GM21576 (cell line): ENCODE measurements around the gene TCAF1.
"Not testable (repeated sequence)": the region's sequence is repeated elsewhere in the genome, so short reads cannot be mapped to it uniquely, and the experiment has no call there.

Experiments used
- ATAC-seq: cut with Tn5 transposase; IDR thresholded peaks from one replicate; pipeline ENCODE4 v1.9.1; 2021; ENCODE audit warnings: mild to moderate bottlenecking, moderate library complexity; ENCODE audit not compliant: unreplicated experiment

Gene TCAF1

GRCh38 chr7:143871534-143871933, 30.4 kb downstream of the TCAF1 start:
- ATAC-seq = not testable (repeated sequence)

GRCh38 chr7:143857994-143858393, 44.0 kb downstream of the TCAF1 start:
- ATAC-seq = not testable (repeated sequence)

DNA sequence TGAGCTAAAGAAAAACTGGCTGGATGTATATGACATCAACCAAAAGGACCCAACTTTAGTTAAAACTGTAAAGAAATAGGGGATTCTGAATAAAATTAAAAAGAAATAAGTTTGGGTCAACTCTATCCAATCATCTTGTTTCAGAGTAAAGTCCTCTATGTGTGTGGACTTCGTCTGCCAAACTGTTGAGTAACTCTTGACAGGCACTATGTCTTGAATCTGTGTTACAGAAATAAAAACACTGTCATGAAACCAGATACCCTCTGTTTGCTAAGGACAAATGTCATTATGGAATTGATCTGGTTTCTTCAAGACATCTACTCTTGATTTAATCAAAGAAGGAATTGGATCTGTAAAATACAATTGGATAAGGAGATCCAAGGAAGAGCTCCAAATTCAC, 46.5 kb downstream of the TCAF1 start:
- not testable (repeated sequence) for ATAC-seq

GRCh38 chr7:143850682-143851081, 51.3 kb downstream of the TCAF1 start:
- ATAC-seq = no peak

DNA sequence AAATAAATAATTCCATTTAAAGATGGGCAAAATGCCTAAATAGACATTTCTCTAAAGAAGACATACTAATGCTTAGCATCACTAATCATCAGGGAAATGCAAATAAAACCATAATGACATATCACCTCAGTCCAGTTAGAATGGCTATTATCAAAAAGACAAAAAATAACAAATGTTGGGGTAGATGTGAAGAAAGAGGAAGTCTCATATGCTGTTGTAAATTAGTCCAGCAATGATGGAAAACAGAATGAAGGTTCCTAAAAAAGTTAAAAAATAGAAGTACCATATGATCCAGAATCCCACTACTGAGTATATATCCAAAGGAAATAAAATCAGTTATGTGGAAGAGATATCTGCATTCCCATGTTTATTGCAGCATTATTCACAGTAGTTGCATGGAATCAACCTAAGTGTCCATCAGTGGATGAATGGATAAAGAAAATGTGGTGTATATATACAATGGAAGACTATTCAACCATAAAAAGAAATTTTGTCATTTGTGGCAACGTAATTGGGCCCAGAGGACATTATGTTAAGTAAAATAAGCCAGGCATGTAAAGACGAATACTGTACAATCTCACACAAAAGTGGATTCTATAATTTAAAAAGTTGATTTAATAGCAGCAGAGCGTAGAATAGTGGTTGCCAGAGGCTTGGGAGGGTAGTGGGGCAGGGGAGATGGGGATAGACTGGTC, 52.0 kb downstream of the TCAF1 start:
- ATAC-seq = no peak

- no peak for ATAC-seq
Measured at GRCh38 chr7:143848192-143848591, 53.8 kb downstream of the TCAF1 start.

DNA sequence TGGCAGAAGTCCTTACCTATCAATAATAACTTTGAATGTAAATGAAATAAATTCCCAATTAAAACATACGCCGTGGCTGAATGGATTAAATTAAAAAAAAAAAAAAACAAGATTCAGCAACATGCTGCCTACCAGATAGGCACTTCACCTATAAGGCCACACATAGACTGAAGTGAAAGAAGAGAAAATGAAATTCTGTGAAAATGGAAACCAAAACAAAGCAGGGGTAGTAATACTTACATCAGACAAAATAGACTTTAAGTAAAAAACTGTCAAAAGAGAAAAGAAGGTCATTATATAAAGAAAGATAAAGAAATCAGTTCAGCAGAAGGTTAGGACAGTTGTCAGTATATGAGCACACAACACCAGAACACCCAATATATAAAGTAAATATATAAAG, 55.3 kb downstream of the TCAF1 start:
- ATAC-seq = peak; percentile 82

GRCh38 chr7:143841696-143842095, 60.3 kb downstream of the TCAF1 start:
- not testable (repeated sequence) for ATAC-seq

DNA sequence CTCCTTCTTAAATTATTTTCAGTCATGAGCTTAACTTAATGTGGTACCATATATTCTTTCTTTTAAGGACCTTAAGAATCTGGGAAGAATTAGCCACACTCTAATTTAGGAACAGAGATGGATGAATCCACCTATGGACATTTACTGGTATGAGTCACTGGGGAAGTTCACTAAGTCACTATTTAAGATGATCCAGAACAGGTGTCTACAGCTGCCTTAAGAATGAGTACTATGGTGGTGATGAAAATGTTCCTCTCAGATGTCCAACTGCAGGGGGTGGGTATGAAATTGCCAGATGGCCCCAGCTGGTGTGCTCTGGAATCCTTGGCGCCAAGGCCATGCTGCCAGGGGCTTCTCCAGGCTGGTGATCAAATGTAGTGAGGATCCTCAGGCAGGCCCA, 61.9 kb downstream of the TCAF1 start:
- not testable (repeated sequence) for ATAC-seq

GRCh38 chr7:143837223-143837622, 64.8 kb downstream of the TCAF1 start:
- ATAC-seq = peak; percentile 49

DNA sequence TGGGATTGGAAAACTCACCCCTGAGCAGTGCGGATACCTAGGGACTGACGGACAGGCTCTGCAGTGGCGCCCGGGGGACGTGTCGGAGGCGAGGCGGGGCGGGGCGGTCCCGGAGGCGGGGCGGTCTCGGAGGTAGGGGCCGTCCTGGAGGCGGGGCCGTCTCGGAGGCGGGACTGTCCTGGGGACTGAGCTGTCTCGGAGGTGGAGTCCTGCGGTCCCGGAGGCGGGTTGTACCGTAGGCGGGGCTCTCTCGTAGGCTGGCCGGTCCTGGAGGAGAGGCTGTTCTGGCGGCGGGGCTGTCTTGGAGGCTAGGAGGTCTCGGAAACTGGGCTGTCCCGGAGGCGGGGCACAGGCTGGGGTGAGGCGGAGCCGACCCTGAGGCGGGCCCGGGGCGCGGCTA, 65.4 kb downstream of the TCAF1 start:
- ATAC-seq = peak; percentile 78

GRCh38 chr7:143836088-143836487, 65.9 kb downstream of the TCAF1 start:
- peak; percentile 28 for ATAC-seq

- not testable (repeated sequence) for ATAC-seq
Measured at GRCh38 chr7:143826578-143826977, 75.4 kb downstream of the TCAF1 start.

DNA sequence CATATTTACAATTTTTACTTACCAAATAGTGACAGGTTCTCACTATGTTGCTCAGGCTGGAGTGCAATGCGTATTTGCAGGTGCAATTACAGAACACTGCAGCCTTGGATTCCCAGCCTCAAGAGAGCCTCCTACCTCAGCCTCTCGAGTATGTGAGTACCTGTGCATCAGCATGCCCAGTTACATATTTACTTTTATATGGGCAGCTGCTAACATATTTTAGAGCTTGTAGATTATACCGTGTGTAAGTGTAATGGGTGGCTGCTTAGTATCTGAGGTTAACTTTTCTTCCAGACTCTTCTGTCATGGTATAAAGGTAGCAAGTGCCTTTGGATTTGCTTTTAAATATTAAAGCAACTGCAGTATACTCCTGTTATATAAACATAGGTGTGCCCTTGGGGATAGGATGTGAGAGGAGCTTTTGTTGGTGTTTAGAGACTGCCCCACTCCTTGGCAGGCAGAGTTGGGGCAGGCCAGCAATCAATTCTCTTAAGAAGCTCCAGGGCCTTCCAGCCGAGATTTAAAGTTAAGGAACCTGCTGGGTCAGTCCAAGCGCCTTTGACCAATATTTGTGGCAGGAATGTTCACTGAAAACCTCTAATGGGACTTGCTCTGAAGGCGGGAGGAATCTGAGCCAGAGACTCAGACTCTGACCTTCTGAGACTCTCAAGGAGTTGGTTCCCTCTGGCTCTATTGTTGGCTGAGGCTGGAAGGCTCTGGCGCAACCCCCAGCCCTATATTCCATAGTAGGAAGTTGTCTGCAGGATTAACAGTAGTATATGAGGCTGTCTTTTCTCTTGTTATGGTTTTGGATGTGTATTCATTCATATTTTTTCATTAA, 77.5 kb downstream of the TCAF1 start:
- not testable (repeated sequence) for ATAC-seq

- ATAC-seq = not testable (repeated sequence)
Measured at GRCh38 chr7:143823634-143824294, 78.2 kb downstream of the TCAF1 start.

GRCh38 chr7:143821392-143822277, 80.3 kb downstream of the TCAF1 start:
- not testable (repeated sequence) for ATAC-seq

DNA sequence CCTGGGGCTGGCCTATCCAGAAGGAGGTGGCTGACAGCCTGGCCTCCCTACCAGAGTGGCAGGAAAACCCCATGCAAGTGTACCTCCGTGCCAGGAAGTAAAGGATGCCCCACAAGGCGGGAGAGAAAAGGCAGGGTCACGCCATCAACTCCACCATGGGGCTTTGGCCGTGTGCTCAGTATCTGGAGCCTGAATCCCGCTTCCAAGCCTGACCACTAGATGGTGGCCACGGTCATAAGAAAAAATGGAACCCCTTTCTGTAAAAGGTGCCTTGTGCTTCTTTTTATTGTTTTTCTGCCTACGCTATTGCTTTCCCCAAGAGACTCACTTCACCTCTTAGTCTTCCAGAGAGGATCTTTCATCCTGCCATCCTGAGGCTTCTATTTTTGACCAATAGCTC, 84.1 kb downstream of the TCAF1 start:
- peak; percentile 75 for ATAC-seq

DNA sequence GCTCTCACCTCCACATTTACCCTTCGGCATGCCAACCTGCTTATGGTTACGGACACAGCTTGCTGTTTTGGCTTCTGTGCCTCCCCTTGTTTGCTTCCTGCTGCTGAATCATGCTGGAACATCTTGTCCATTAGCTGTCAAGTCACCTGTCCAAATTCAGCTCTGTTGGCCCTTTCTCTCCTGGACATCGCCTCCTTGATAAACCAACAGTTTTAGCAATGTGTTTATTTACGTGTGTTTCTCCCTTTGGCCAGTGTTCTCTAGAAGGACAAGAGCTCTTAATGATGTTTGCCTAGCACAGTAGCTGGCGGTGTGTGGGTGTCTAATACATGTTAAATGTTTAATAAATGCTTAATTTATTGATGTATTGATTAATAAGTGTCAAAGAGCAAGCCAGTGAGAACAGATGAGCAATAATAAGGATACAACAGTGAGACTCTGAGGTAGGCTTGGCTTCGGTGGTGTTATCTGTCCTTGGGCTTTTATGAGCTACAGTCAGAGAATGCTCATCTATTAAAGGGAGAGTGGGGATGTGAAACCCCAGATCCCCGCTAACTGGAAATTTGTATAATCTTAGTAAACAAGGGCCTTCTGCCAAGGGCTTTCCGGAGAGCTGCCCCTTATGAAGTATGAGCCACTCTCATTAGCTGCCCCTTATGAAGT, 85.4 kb downstream of the TCAF1 start:
- ATAC-seq = not testable (repeated sequence)

DNA sequence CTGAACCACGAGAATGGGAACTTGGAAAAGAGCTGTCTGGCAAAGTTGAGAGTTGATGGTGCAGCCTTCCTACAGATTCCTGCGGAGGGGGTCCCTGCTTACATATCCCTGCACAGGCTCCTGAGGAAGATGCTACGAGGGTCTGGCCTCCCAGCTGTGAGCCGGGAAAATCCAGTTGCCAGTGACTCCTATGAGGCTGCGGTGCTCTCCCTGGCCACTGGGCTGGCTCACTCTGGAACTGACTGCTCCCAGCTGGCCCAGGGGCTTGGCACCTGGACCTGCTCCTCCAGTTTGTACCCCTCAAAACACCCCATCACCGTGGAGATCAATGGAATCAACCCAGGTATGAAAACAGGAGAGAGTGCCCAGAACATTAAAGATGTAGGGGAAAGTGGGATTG, 91.3 kb downstream of the TCAF1 start:
- not testable (repeated sequence) for ATAC-seq

DNA sequence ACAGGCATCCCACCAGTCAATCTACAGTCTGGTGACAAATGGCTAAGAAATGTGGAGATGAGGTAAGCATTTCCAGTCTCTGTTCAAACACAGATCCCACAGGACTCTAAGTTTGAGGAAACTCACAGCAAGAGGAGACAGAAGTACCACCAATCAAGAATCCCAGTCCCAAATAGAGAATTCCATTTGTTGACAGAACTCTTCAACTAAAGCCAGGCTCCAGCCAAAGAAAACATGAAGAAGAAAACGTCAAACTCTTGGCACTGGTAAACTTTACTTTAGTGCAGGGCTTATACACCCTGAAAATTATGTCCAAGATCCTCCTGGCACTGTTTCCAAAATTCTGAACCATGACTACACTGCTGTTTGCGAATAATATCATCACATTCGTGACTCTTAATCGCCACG, 95.3 kb downstream of the TCAF1 start:
- not testable (repeated sequence) for ATAC-seq
